GM23248 (cell line): ENCODE data around the gene PPP1R2B.

Source experiments
- EZH2 ChIP-seq: fragments of 200-600 bp; sonication (generic); IDR thresholded peaks from 2 replicates; pipeline ENCODE4 v1.6.1; 2018; ENCODE audit warnings: antibody characterized with exemption, mild to moderate bottlenecking; ENCODE audit not compliant: insufficient read depth, poor library complexity, severe bottlenecking
- EZH2phosphoT487 ChIP-seq: fragments of 200-600 bp; sonication (generic); IDR thresholded peaks from 2 replicates; pipeline ENCODE4 v1.6.1; 2018; ENCODE audit warnings: antibody characterized with exemption, moderate library complexity, mild to moderate bottlenecking, low read depth; ENCODE audit not compliant: insufficient read depth

DNA sequence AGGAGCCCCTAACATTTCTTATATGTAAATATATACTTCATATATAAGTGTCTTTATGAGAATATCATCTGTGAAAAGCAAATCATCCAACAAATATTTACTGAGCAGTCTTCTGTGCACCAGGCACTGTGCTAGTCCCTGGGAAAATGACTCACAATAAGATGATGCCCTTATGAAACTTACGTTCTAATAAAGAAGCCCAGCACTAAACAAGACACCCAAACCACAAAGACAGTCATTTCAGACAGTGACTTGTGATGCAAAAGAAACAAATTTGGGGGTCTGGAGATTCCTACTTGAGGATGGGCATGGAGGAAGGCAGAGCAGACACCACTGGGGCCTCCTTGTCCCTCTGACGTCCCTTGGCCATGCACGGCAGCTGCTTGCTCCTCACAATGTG is 30.6 kb upstream of the PPP1R2B start:
- TF ChIP-seq EZH2 (no peak), EZH2phosphoT487 (no peak)
